Measurements from ENCODE around the gene BPIFA1. TPM values are rescaled to one million over a fixed set of nuclear protein-coding genes. Genes with fewer than 3 reads are reported as not detected.

Gene BPIFA1
- polyA plus RNA-seq, 1 of the 3 experiments (the other 2 are of a cell fraction): not detected

DNA sequence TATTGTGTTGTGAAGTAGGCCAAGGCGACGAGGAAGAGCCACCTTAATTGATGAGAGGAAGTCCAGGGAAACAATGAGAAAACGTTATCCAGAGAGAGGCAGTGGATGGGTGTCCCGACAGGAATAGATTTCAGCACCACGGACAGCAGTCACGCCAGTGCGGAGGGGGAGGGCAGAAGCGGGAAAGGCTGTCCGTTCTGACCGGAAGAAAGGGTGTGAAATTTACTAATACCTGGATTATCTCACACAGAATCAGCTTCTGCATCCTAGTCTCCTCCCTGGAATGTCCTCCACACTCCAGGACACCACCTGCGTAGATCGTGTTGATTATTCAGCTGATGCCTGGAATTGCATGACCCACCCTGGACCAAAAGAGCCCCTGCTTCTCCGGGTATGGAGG is 26.0 kb upstream of the BPIFA1 start:
- no peaks in the 10 kb centered on the region for H4K20me1 ChIP-seq (ENCODE audit: insufficient read depth)
- no peaks in the 10 kb centered on the region for H3F3A ChIP-seq (replicated peaks; ENCODE audit: insufficient read depth)
- DNase-seq: no peak
- no peaks in the 10 kb centered on the region for H3K79me2 ChIP-seq (ENCODE audit: insufficient read depth)
- 0 out of 2 replicates have a peak, but pooled peaks cover 2% of the 10 kb centered on the region for H3K27me3 ChIP-seq (ENCODE audit: insufficient read depth)
- H3K4me3 ChIP-seq (ENCODE audit: low read depth in 2 of 2, low read length in 1 of 2): no peak overlapping the region
- POLR2A ChIA-PET: no interaction called here
- H3K9ac ChIP-seq: no peak overlapping the region
- H3K4me2 ChIP-seq: no peak overlapping the region
- WGBS (ENCODE audit: low lambda C conversion rate): 11% methylated on average over 11 of the region's 13 CpGs
- H3K9me2 ChIP-seq: no peaks in the 10 kb centered on the region
- CTCF ChIA-PET: interaction anchor here (1.0 to 3.1 kb wide), 4 partner anchors 11 to 458 kb away, joined by 3 to 10 read pairs (median 4); no protein-coding TSS in a partner anchor
- no peak overlapping the region for H3K27ac ChIP-seq (ENCODE audit: low read depth in 2 of 2, low read length in 1 of 2)
- no peak overlapping the region for H2AFZ ChIP-seq (ENCODE audit: low read depth)
- no peaks in the 10 kb centered on the region for H3K9me3 ChIP-seq
- H3K36me3 ChIP-seq (replicated peaks in 1 of 2; ENCODE audit: control insufficient read depth in 1 of 2, insufficient read depth in 2 of 2, low read length in 1 of 2): no peaks in the 10 kb centered on the region
- no peaks in the 10 kb centered on the region; a peak in 1 of 4 replicates for H3K4me1 ChIP-seq (ENCODE audit: control insufficient read depth in 1 of 2, insufficient read depth in 2 of 2, low read depth in 1 of 2, low read length in 1 of 2)
- TF ChIP-seq MXI1 (IDR thresholded peaks at IDR 0.05; ENCODE audit: low read depth, low read length): no peak
- TF ChIP-seq, protein P1, sequence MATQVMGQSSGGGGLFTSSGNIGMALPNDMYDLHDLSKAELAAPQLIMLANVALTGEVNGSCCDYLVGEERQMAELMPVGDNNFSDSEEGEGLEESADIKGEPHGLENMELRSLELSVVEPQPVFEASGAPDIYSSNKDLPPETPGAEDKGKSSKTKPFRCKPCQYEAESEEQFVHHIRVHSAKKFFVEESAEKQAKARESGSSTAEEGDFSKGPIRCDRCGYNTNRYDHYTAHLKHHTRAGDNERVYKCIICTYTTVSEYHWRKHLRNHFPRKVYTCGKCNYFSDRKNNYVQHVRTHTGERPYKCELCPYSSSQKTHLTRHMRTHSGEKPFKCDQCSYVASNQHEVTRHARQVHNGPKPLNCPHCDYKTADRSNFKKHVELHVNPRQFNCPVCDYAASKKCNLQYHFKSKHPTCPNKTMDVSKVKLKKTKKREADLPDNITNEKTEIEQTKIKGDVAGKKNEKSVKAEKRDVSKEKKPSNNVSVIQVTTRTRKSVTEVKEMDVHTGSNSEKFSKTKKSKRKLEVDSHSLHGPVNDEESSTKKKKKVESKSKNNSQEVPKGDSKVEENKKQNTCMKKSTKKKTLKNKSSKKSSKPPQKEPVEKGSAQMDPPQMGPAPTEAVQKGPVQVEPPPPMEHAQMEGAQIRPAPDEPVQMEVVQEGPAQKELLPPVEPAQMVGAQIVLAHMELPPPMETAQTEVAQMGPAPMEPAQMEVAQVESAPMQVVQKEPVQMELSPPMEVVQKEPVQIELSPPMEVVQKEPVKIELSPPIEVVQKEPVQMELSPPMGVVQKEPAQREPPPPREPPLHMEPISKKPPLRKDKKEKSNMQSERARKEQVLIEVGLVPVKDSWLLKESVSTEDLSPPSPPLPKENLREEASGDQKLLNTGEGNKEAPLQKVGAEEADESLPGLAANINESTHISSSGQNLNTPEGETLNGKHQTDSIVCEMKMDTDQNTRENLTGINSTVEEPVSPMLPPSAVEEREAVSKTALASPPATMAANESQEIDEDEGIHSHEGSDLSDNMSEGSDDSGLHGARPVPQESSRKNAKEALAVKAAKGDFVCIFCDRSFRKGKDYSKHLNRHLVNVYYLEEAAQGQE (IDR thresholded peaks at IDR 0.05; ENCODE audit: low read depth, low read length): peak; percentile 98

DNA sequence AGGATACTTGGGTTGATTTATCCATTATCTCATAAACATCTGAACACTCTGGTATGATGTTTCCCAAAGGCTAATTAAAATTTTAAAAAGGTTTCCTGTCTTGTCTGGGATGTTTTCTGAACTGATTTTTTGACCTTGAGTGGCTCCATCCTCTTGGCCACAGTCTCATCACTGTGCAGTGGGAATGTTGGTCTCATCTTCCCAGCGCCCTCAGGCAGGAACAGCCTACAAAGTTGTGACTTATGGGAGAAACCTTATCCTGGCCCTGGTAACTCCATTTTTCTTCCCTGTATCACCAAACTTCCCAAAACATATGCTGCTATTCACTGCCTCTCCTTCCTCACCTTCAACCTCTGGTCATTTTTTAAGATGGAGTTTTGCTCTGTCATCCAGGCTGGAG is 25.4 kb upstream of the BPIFA1 start:
- Histone ChIP-seq H2AFZ (ENCODE audit: low read depth) (no peak overlapping the region), H3K79me2 (ENCODE audit: insufficient read depth) (no peaks in the 10 kb centered on the region), H3K27ac (ENCODE audit: low read depth in 2 of 2, low read length in 1 of 2) (no peak overlapping the region), H3K27me3 (ENCODE audit: insufficient read depth) (0 out of 2 replicates have a peak, but pooled peaks cover 7% of the 10 kb centered on the region), H3F3A (replicated peaks; ENCODE audit: insufficient read depth) (no peaks in the 10 kb centered on the region), H3K36me3 (replicated peaks in 1 of 2; ENCODE audit: control insufficient read depth in 1 of 2, insufficient read depth in 2 of 2, low read length in 1 of 2) (no peaks in the 10 kb centered on the region), H3K4me3 (ENCODE audit: low read depth in 2 of 2, low read length in 1 of 2) (no peak overlapping the region), H3K4me2 (no peak overlapping the region), H3K4me1 (ENCODE audit: control insufficient read depth in 1 of 2, insufficient read depth in 2 of 2, low read depth in 1 of 2, low read length in 1 of 2) (no peaks in the 10 kb centered on the region; a peak in 1 of 4 replicates), H3K9me3 (no peaks in the 10 kb centered on the region), H3K9me2 (no peaks in the 10 kb centered on the region), H4K20me1 (ENCODE audit: insufficient read depth) (no peaks in the 10 kb centered on the region), H3K9ac (no peak overlapping the region)
- DNase-seq: no peak
- no peak for TF ChIP-seq RAD21 (IDR thresholded peaks at IDR 0.05; ENCODE audit: low read length)
- no peak for TF ChIP-seq GATA2 (CRISPR knock-in tag; IDR thresholded peaks at IDR 0.05)
- no peak for TF ChIP-seq ELF1 (IDR thresholded peaks at IDR 0.05)
- TF ChIP-seq TAF1 (IDR thresholded peaks at IDR 0.05; ENCODE audit: borderline replicate concordance, low read depth, low read length): no peak
- TF ChIP-seq FOXM1 (IDR thresholded peaks at IDR 0.05; ENCODE audit: low read depth): no peak
- TF ChIP-seq TEAD4 (IDR thresholded peaks at IDR 0.05; ENCODE audit: borderline replicate concordance, insufficient read depth): no peak
- no peak for TF ChIP-seq FOSL2 (IDR thresholded peaks at IDR 0.05; ENCODE audit: borderline replicate concordance, low read depth)
- TF ChIP-seq, protein P2, sequence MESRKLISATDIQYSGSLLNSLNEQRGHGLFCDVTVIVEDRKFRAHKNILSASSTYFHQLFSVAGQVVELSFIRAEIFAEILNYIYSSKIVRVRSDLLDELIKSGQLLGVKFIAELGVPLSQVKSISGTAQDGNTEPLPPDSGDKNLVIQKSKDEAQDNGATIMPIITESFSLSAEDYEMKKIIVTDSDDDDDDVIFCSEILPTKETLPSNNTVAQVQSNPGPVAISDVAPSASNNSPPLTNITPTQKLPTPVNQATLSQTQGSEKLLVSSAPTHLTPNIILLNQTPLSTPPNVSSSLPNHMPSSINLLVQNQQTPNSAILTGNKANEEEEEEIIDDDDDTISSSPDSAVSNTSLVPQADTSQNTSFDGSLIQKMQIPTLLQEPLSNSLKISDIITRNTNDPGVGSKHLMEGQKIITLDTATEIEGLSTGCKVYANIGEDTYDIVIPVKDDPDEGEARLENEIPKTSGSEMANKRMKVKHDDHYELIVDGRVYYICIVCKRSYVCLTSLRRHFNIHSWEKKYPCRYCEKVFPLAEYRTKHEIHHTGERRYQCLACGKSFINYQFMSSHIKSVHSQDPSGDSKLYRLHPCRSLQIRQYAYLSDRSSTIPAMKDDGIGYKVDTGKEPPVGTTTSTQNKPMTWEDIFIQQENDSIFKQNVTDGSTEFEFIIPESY (IDR thresholded peaks at IDR 0.05; ENCODE audit: borderline replicate concordance, low read depth): no peak
- CTCF ChIA-PET: interaction anchor here (1.5 to 3.1 kb wide), 3 partner anchors 11 to 308 kb away, joined by 3 to 10 read pairs (median 7); no protein-coding TSS in a partner anchor
- POLR2A ChIA-PET: no interaction called here
- WGBS (ENCODE audit: low lambda C conversion rate): 0% methylated on average over 1 of the region's 1 CpG
